GM21360 (cell line): ENCODE data around the gene MAP3K4.

Source experiments
- ATAC-seq: cut with Tn5 transposase; IDR thresholded peaks from one replicate; pipeline ENCODE4 v1.9.1; 2021; ENCODE audit warnings: mild to moderate bottlenecking, moderate library complexity; ENCODE audit not compliant: unreplicated experiment

MAP3K4 gene, protein sequence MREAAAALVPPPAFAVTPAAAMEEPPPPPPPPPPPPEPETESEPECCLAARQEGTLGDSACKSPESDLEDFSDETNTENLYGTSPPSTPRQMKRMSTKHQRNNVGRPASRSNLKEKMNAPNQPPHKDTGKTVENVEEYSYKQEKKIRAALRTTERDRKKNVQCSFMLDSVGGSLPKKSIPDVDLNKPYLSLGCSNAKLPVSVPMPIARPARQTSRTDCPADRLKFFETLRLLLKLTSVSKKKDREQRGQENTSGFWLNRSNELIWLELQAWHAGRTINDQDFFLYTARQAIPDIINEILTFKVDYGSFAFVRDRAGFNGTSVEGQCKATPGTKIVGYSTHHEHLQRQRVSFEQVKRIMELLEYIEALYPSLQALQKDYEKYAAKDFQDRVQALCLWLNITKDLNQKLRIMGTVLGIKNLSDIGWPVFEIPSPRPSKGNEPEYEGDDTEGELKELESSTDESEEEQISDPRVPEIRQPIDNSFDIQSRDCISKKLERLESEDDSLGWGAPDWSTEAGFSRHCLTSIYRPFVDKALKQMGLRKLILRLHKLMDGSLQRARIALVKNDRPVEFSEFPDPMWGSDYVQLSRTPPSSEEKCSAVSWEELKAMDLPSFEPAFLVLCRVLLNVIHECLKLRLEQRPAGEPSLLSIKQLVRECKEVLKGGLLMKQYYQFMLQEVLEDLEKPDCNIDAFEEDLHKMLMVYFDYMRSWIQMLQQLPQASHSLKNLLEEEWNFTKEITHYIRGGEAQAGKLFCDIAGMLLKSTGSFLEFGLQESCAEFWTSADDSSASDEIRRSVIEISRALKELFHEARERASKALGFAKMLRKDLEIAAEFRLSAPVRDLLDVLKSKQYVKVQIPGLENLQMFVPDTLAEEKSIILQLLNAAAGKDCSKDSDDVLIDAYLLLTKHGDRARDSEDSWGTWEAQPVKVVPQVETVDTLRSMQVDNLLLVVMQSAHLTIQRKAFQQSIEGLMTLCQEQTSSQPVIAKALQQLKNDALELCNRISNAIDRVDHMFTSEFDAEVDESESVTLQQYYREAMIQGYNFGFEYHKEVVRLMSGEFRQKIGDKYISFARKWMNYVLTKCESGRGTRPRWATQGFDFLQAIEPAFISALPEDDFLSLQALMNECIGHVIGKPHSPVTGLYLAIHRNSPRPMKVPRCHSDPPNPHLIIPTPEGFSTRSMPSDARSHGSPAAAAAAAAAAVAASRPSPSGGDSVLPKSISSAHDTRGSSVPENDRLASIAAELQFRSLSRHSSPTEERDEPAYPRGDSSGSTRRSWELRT (N-terminal part only)

DNA sequence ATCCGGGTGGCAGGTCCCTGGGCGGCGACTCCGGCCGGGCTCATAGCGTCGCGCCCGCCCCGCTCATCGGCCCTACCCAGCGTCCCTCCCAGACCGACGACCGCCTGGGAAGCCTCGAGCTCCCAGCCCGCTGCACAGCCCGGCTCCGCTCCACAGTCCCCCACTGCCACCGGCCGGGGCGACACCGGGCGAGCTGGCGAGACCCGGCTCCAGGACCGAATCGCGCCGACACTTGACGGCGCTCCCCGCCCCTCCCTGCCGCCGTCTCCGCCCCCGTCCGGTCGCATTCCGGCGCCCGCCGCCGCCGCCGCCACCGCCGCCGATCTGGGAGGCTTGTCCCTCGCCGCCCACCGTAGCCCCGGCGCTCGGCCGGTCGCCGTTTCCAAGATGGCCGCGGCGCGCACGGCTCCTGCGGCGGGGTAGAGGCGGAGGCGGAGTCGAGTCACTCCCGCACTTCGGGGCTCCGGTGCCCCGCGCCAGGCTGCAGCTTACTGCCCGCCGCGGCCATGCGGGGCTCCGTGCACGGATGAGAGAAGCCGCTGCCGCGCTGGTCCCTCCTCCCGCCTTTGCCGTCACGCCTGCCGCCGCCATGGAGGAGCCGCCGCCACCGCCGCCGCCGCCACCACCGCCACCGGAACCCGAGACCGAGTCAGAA, at the start of gene MAP3K4:
MAP3K4 (plus strand) TSS at position 364 of the 655 bp plus-strand sequence; CDS start at position 527, 163 bp downstream.
- ATAC-seq, result peak; percentile 69

DNA sequence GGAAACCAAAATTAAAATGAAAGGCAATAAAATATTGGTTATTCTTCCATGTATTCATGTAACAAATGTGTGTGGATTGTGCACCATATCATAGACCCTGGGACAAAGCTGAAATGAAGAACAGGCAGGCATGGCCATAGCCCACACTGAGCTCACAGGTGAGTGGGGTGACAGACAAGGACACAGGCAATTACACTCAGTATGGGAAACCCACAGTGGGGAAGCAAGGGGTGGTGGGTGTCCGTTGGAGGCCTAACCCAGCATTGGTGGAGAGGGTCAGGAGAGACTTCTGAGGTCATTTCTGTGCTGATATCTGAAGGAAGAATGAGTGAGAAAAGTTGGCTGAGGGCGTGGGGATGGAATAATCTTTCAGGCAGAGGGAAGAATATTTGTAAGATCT, 47.6 kb upstream of the MAP3K4 start:
- ATAC-seq, result no peak

DNA sequence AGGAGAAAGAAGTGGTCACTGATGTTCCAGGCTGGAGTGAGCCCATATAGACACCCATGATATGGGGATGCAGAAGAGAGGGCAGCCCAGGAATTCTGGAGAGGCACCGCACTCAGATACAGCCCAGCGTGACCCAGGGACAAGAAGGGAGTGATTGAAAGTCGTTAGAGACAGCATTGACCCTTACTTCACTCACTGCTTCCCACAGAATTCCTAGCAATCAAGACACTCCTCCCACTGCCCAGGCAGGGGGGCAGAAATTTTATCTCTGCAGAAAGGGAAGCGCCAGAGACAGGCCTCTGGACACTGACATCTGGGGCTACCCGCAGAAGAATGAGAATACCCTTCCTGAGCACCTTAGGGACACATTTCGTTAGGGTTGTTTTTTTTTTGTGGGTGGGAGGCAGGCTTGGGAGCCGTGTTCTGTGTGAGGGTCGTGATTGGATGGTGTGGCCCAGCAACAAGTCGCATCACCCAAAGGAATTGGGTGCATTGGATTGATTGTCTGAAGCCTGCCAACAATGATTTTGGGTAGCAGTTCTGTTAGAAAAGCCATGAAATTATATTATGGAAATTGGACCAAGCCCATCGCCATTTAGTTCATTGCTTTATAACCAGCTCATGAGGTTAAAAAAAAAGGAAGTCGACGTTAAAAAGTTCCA, 45.9 kb upstream of the MAP3K4 start:
- no peak for ATAC-seq

DNA sequence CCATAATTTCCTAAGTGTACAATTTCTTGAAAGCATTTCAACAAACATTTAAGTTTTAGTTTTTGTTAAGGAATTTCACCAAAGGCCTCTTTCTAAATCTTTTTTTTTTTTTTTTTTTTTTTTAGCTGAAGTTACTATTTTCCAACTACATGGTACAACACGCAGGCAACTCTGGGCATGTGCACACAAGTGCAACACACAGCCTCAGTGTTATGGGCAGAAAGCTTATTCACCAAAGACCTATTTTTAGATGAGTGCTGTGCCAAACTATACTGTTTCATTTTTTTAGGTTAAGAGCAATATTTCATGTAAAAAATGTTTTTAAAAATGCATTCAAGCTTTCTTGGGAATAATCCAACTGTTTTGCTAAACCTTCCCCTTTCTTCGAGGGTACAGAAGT, 42.0 kb upstream of the MAP3K4 start:
- no peak for ATAC-seq

DNA sequence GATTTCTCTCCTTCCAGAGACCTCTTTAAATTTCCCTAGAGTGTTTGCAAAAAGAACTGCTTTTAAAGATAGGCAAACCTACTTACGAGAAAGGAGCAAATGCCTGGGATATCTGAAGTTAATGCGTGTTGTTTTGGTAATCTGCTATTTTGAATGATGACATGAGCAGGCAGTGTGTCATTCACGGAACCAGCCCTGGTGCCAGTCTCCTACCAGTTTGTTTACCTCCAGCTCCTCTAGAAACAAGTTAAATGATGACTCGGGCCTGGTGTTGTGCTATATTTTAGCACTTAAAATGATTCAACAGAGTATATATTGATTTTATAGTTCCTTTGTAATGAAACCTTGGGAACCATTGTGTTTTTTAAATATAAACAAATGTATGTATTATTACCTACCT, 41.1 kb upstream of the MAP3K4 start:
- ATAC-seq, result no peak

DNA sequence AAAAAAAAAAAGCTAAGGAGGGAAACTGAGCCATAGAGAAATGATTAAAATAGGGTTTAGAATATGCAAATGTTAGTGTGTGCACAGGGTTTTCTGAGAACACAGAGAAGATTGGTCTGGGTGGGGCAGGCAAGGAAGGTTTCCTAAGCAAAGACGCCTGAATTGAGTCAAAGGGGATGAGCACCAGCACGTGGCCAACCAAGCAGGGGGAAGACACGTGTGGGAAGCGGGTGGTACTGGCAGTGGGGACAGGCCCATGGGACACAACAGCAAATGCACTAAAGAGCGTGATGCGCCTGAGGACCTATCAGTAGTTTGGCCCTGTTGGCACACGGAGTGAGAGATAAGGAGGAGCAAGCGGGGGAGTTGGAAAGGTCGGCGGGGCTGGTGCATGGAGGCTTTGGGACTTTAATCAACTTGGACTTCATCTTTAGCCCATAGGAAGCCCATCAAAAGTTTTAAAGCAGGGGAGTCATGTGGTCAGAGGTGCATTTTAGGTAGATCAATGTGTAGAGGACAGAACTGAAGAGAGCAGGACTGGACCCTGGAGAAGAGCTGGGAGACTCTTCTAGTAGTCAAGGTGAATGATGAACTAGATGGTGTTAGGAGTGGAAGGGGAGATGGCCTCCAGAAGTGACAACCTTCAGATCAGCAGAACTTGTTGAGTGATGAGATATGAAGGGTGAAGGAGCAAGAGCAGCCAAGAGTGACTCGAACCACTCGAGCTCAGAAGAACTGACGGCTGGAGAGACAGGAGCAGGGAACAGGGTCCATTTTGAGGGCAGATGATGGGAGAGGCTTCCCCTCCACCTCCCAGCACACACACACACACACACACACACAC, 40.2 kb upstream of the MAP3K4 start:
- no peak for ATAC-seq

DNA sequence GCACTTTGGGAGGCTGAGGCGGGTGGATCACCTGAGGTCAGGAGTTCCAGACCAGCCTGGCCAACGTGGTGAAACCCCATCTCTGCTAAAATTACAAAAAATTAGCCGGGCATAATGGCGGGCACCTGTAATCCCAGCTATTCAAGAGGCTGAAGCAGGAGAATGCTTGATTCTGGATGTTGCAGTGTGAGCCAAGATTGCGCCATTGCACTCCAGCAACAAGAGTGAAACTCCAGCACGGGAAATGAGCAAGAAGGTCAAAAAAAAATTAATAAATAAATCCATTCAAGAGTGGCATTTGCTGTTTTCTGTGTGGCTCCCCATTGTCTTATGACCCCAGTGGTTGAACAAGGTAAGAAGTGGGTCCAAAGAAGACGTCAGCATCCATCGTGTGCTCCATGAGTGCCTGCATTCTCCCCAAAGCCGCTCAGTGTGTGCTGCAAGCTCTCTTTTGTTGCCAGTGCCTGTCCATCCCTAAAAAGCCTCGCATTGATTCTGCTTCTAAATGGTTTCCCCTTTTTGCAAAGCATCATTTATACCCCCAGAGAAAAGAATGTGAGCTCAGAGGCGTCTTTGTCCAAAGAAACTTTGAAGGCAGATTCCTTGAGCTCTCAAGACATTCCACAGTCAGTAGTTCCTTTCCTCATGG, 38.8 kb upstream of the MAP3K4 start:
- ATAC-seq, result no peak

DNA sequence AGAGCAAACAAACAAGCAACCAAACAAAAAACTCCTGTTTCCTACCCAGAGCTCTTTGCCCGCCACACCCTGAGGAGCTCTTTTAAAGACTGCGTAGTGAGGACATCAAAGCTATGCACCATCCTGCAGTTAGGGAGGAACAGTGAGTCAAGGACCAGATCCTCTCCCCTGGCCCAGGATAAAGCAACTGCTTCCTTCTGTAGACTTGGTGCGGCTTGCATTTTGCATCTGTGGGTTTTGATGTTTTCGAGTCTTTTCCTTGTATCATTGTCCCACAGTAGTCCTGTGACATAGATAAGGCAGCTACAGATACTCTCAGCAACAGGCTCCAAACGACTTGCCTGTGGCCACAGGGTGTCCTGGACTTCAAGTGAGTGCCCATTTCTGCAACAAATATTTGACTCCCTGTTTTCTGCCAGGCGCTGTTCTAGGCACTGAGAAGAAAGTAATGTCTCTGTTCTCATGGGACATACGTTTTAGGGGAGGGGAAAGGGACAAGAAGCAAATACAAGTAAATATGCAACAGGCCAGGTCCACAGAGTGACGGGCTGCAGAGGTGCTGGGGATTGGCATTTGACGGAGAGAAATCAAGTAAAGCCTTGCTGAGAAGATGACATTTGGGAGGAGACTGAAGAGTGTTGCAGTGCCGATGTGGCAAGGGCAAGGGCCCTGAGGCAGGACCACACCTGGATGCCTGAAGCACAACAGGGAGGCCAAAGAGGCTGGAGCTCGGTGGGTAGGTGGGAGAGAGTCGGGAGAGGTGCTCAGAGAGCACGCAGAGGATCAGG, 35.9 kb upstream of the MAP3K4 start:
- ATAC-seq, result no peak

DNA sequence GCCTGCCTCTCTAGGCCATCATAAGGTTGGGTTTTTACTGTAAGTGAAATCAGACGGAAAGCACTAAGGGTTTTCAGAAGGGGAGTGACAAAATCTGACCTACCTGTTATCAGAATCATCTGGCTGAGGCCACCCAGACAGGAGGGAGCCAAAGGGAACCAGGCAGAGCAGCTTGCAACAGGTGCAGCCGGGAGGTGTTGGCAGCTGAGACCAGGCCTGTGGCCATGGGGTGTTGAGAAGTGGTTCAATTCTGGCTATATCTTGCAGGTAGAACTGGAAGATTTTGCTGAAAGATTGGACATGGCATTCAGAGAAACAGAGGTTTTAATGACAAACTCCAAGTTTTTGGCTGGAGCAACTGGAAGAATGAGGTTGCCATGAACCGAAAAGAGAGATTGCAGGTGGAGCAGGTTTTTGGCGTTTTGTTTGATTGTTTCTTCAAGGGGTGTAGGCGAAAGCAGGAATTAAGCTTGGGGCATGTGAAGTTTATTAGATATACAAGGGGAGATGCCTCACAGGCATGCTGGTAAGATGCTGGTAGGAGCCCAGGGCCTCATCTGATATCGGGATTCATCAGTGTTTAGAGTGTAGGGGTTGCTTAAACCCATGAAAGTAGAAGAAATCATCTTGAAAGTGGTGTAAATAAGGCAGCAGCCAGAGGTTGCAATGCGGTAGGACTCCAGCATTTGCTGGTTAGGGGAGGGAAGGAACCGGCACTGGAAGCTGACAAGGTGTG, 35.1 kb upstream of the MAP3K4 start:
- no peak for ATAC-seq

DNA sequence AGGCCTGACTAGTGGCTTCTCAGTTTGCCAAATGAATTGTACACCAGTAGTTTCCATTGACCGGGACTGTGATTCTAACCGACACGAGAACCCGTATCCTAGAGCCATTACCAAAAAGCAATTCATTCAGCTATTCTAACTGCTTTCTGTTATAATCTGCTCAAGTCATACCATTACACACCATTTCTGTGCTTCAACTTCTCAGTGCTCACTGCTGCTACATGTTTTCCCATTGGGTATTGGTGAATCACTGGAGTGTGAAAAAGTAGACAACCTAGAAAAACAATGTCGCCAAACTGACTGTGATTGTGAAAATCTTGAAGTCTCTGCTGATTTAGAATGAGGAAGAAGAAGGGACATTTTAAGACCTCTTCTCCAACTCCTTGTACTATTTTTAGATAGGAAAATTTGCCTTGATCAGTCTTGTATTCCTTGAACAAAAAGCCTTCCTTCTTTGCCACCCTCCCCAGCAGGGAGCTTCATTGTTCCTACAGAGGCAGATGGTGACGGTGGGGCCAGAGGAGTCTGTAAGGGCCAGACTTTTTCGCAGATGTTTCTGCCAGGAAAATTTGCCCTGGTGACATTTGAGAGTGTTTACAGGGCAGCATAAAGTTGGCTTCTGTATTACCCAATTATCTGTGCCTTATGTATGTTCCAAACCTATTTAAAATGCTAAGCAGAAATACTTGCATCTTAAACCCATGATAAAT, 31.7 kb upstream of the MAP3K4 start:
- no peak for ATAC-seq

DNA sequence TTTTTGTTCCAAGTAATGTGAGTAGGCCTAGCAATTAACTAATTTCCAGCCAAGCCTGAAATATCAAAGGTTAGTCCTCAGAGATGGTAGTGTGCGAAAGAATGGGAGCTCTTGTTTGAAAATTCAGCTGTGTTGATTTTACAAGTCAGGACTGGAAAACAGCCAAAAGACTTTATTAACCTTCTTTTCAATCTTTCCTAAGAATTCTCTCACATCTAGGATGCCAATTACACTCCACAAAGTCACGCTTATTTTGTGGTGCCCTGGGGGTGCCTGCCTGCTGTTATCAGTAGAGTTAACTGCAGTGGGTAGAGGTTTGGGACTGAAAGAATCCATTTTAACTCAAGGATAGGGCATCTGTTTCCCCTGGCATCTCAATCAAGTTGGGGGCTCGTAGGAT, 30.7 kb upstream of the MAP3K4 start:
- no peak for ATAC-seq

DNA sequence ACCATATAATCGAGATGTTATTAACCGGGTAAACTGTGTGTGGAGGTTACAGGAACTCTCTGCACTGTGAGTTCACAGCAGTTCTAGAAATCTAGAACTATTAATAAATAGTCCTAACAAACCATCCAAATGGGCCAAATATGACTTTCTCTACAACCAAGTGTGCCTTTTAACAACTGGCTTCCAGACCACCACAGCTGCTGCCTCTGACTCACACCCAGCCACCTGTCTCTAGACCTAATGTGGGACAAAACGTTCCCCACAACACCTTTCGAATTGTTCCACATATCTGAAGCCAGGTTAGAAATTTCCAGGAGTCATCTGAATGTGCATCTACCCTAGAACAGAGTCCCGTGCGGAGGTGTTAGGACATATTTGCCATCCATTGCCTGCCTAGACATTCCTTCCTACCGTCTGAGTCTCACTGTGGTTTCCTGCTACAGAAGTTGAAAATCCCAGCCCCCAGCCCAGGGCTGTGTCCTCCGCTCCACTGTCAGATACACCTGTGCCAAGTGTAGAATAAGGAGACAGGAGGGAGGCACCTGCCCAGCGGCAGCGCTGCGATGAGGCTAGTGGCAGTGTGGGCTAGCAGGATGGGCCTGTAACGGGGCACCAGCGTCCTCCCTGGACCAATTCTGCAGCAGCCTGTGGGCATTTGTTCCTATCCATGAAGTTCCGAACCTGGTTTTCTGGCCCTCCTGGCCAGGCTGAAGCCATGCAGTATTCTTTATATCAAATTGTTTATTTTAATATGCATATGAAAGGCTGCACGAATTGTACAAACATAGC, 28.5 kb upstream of the MAP3K4 start:
- no peak for ATAC-seq

DNA sequence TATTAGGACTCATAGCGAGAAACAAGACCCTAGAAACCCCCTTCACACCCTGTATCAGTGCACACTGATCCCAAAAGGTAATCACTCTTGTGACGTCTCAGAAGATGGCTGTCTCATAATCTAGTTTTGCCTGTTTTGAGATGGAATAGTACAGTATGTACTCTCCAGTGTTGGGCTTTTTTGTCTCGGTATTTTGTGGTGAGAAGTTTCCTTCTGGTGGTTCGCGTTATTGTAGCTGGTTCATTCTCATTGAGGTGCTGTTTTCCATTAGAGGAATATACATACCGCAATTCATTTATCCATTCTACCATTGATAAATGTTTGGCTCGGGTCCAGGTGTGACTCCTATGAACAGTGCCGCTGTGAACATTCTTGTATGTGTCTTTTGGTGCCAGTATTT, 27.9 kb upstream of the MAP3K4 start:
- no peak for ATAC-seq

DNA sequence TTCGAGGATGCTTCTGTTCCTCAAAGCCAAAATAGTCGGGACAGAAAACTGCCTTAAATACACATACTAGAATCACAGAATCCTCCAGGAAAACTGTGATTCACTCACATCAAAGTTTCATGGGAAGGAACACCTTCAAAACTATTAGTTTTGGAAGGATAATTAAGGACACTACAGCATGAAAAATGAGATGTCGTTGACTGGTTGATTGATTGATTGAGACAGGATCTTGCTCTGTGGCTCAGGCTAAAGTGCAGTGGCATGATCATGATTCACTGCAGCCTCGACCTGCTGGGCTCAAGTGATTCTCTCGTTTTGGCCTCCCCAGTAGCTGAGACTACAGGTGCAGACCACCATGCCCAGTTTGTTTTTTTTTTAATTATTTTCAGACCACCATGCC, 25.7 kb upstream of the MAP3K4 start:
- no peak for ATAC-seq

DNA sequence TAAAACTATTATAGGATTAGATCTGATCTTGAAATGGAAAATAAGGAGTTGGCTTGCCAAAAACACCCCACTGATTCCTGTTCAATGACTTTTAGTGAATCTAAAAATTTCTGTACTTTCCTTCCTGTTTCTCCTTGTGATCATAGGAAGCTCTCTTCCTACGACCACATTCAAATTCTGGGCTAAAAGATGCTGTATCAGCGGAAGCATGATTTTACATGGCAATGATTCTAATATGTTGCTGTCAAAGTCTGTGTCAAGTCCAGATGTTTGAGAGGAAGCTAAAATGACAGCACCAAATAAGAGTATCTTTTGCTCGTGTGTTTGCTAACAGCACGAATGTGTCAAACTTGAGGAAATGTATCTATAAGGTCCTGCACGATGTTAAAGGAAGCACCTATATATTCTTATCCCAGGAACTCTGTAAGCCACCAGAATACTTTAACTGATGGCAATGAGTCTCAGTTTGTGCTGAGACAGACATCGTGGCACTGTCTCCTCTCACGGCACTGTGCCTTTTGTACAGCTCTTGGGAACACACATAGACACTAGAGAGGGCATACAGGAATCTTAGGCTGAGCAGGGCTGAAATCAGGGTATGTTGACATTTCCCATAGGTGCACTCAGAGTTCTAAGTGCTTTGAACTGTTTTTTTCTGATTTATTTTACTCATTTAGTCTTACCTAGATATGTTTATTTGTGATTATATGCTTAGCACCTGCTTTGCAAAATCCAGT, 24.9 kb upstream of the MAP3K4 start:
- ATAC-seq, result no peak
